ENCODE measurements around the gene ZSCAN10.
"Not testable (repeated sequence)": the region's sequence is repeated elsewhere in the genome, so short reads cannot be mapped to it uniquely, and the experiment has no call there.

The ZSCAN10 gene

GRCh38 chr16:3059041-3059722 is 39.9 kb downstream of the ZSCAN10 start:
- no peak for DNase-seq

GRCh38 chr16:3058139-3059030 is 40.7 kb downstream of the ZSCAN10 start:
- no peak for DNase-seq

GRCh38 chr16:3057181-3058138 is 41.6 kb downstream of the ZSCAN10 start:
- no peak for DNase-seq

GRCh38 chr16:3056336-3057180 is 42.5 kb downstream of the ZSCAN10 start:
- no peak for DNase-seq

DNA sequence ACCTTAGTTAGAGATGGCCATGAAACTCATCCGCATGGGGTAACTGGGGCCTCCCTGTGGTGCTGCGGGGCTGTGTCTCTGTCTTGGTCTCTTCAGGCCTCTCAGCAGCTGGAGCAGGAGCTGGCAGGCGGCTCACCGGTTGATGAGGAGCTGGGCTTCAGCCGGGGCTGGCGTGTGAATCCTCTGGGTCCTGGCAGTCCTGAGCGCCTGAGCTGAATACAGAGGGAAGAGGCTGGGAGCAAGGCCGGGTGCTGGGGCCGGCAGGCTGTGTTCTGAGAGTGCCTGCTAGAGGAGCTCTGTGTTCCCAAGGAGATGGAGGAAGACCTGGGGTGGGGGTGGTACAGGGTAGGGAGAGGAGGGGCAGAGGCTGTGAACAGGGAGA is 43.4 kb downstream of the ZSCAN10 start:
- DNase-seq: not testable (repeated sequence)

GRCh38 chr16:3054965-3055733 is 43.9 kb downstream of the ZSCAN10 start:
- DNase-seq: no peak

GRCh38 chr16:3053330-3053710 is 45.8 kb downstream of the ZSCAN10 start:
- not testable (repeated sequence) for DNase-seq

DNA sequence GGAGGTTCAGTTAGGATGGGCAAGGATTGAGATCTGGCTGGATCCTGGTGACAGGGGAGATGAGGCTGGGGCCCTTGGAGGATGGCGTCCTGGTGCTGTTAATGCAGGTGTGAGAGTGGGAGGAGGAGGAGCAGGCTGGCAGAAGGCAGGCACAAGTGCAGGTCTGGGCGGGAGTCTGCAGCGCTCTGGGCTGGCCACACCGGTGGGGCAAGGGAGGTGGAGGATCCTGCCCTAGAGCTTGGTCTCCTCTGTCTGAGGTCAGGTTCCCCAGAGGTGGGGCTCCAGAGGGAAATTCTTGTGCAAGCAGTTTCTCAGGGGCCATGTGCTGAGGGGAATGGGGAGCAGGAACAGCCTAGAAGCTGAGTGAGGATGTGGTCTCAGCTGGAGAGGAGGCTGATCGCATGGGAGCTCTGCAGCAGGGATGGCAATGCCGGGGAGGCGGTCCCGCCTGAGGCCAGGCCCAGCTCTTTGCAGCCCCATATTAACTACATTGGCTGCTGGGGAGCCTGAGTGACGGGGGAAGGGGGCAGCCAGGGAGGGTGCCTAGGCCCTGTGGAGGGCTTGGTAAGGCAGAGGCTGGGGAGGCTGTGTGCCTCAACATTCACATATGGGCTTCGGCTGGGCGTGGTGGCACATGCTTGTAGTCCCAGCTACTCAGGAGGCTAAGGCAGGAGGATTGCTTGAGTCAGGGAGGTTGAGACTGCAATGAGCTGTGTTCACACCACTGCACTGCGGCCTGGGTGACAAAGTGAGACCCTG is 46.3 kb downstream of the ZSCAN10 start:
- DNase-seq: not testable (repeated sequence)

DNA sequence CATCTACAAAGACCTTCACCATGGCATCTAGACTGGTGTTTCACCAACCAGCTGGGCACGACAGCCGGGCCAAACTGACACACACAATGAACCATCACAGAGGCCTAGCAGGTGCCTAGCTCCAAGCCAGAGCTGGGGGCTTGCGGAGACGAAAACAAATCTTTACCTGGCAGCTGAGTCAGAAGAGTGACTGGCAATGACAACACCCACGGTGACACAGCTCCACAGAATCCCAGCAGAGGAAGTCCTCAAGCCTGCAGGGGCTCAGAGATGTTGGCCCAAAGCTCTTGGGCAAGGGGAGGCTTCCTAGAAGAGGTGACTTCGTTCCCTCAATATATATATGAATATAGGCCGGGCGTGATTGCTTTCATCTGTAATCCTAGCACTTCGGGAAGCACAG is 47.6 kb downstream of the ZSCAN10 start:
- no peak for DNase-seq

DNA sequence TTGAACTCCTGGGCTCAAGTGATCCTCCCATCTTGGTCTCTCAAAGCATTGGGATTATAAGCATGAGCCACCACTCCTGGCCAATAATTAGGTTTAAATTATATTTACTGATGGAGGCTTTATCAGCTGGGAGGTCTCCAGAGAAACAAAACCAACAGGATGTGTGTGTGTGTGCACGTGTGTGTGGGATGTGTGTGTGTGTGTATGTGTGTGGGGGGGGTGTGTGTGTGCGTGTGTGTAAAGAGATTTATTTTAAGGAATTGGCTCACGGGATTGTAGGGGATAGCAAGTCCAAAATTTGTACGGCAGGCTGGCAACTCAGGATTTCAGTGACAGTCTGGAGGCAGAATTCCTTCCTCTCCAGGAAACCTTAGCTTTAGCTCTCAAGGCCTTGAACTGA is 48.1 kb downstream of the ZSCAN10 start:
- no peak for DNase-seq

DNA sequence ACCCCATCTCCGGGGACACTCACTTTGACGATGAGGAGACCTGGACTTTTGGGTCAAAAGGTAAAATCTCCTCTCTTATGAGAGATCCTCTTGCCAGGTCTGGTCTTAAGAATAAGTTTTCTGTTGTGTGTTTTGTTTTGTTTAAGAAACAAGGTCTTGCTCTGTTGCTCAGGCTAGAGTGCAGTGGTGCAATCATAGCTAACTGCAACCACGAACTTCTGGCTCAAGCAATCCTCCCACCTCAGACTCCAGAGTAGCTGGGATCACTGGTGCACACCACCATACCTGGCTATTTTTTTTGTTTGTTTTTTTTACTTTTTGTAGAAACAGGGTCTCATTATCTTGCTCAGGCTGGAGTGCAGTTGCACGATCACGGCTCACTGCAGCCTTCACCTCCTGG is 48.6 kb downstream of the ZSCAN10 start:
- no peak for DNase-seq

DNA sequence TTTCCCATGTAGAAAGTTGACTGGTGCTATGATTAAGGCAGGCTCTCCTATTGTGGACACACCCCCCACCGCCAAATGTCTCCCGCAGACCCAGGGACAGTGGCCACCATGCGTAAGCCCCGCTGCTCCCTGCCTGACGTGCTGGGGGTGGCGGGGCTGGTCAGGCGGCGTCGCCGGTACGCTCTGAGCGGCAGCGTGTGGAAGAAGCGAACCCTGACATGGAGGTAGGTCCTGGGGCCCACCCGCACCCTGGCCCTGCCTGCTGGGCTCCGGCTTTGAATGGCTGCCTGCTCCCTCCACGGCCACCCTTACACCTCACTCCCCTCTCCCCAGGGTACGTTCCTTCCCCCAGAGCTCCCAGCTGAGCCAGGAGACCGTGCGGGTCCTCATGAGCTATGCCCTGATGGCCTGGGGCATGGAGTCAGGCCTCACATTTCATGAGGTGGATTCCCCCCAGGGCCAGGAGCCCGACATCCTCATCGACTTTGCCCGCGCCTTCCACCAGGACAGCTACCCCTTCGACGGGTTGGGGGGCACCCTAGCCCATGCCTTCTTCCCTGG is 49.1 kb downstream of the ZSCAN10 start:
- no peak for DNase-seq

DNA sequence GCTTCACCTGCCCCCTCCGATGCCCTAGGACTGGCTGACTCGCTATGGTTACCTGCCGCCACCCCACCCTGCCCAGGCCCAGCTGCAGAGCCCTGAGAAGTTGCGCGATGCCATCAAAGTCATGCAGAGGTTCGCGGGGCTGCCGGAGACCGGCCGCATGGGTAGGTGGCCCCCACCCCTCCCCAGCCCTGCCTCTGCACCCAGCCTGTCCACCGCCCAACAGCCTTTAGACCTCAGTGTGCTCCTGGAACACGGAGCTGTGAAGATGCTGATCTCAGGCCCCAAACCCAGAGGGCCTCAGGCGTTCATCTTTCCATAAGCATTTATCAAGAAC is 51.7 kb downstream of the ZSCAN10 start:
- no peak for DNase-seq

DNA sequence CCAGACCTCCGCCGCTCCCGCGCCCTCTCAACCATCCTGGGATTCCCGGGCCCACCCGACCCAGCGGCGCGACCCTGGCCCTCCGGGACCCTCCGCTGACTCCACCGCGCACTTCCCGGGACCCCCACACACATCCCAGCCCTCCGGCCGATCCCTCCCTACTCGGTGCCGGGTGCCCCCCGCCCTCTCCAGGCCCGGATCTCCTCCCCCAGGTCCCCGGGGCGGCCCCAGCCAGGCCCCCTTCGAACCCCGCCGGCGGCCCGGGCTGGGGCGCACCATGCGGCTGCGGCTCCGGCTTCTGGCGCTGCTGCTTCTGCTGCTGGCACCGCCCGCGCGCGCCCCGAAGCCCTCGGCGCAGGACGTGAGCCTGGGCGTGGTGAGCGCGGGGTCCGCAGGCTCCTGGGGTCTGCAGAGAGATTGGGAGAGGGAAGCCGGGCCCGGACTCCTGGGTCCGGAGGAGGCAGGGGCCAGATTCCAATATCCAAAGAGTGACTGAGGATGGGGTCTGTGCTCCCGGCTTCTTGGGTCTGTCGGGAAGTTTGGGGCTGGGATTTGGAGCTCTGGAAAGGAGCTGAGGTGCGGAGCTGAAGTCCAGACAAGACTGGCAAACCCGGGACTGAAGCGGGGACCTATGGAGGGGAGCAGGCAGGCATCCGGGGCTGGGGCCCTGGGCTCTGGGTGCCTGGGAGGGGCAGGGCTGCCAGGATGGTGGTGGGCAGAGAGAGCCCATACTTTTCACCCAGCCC is 52.3 kb downstream of the ZSCAN10 start:
- DNase-seq: no peak

GRCh38 chr16:3045758-3046640 is 53.1 kb downstream of the ZSCAN10 start, which contains the start of gene MMP25:
TSS of gene MMP25 (plus strand) at chr16:3046561. CDS start at chr16:3046918, 357 bp downstream.
- no peak for DNase-seq

DNA sequence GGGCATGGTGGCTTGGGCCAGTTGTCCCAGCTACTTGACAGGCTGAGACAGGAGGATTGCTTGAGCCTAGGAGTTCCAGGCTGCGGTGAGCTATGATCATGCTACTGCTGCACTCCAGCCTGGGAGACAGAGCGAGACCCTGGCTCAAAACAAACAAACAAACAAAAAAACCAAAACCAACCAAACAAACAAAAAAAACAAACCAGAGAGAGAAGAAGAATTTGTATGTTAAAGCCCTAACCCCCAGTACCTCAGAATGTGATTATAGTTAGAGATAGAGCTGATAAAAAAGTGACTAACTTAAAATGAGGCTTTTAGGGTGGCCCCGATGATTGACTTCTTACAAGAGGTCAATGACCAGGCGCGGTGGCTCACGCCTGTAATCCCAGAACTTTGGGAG is 54.4 kb downstream of the ZSCAN10 start:
- no peak for DNase-seq

GRCh38 chr16:3042376-3042775 is 56.7 kb downstream of the ZSCAN10 start:
- no peak for DNase-seq

- DNase-seq: no peak
Measured at GRCh38 chr16:3038896-3039295, 60.2 kb downstream of the ZSCAN10 start.

Measured in NCI-H1048 (cell line).